HepG2 (cell line): Measurements from ENCODE around the gene COG4. TPM values are rescaled to one million over a fixed set of nuclear protein-coding genes. Genes with fewer than 3 reads are reported as not detected.

Source experiments
- ATF7-NPFF ChIP-seq: sonication (generic); formaldehyde crosslinking; IDR thresholded peaks from 2 replicates; pipeline ENCODE4 v1.8.1; 2023; ENCODE audit warnings: mild to moderate bottlenecking, low read depth, missing genetic modification reagents, moderate library complexity
- CREBL2 ChIP-seq: sonication (generic); formaldehyde crosslinking; IDR thresholded peaks from 2 replicates; pipeline ENCODE4 v1.8.1; 2023; ENCODE audit warnings: missing genetic modification reagents, mild to moderate bottlenecking, borderline replicate concordance
- ESRRA ChIP-seq: sonication (generic); formaldehyde crosslinking; IDR thresholded peaks from 2 replicates; pipeline ENCODE4 v1.5.1; 2020; ENCODE audit warnings: mild to moderate bottlenecking, low read depth, missing genetic modification reagents
- FOXJ3 ChIP-seq: sonication (generic); formaldehyde crosslinking; IDR thresholded peaks from 2 replicates; pipeline ENCODE4 v1.4.0; 2020; ENCODE audit warnings: missing genetic modification reagents, mild to moderate bottlenecking, borderline replicate concordance
- JUND ChIP-seq: sonication (generic); formaldehyde crosslinking; IDR thresholded peaks from 2 replicates; pipeline ENCODE4 v1.8.0; 2022; ENCODE audit warnings: mild to moderate bottlenecking, missing genetic modification reagents
- KDM2A ChIP-seq: sonication (generic); formaldehyde crosslinking; IDR thresholded peaks from 2 replicates; pipeline ENCODE4 v1.4.0; 2020; ENCODE audit warnings: low read depth, missing genetic modification reagents, borderline replicate concordance
- MEIS1 ChIP-seq: sonication (generic); formaldehyde crosslinking; IDR thresholded peaks from 2 replicates; pipeline ENCODE4 v1.9.0; 2021; ENCODE audit warnings: mild to moderate bottlenecking, missing genetic modification reagents, moderate library complexity, borderline replicate concordance
- MNT ChIP-seq: fragments of 450-650 bp; IDR thresholded peaks from 2 replicates; pipeline ENCODE4 v1.6.1; 2016
- MTF1 ChIP-seq: sonication (generic); formaldehyde crosslinking; IDR thresholded peaks from 2 replicates; pipeline ENCODE4 v1.5.0; 2020; ENCODE audit warnings: missing genetic modification reagents
- MZF1 ChIP-seq: sonication (generic); formaldehyde crosslinking; IDR thresholded peaks from 2 replicates; pipeline ENCODE4 v1.8.1; 2023; ENCODE audit warnings: mild to moderate bottlenecking, missing genetic modification reagents, borderline replicate concordance
- NCOA2 ChIP-seq: sonication (generic); formaldehyde crosslinking; IDR thresholded peaks from 2 replicates; pipeline ENCODE4 v1.8.0; 2022; ENCODE audit warnings: inconsistent platforms
- RBFOX2 ChIP-seq: fragments of 200-400 bp; formaldehyde crosslinking; IDR thresholded peaks from 2 replicates; pipeline ENCODE4 v1.6.1; 2017; ENCODE audit warnings: low read depth, mild to moderate bottlenecking, low read length
- TCF7L2 ChIP-seq: IDR thresholded peaks from 2 replicates; pipeline ENCODE4 v1.6.1; 2011; ENCODE audit warnings: mild to moderate bottlenecking, low read depth, low read length, moderate library complexity
- TP53 ChIP-seq: sonication (generic); formaldehyde crosslinking; conservative IDR thresholded peaks from 2 replicates; pipeline ENCODE4 v1.4.0; 2020; ENCODE audit warnings: missing genetic modification reagents
- ZNF12 ChIP-seq: sonication (generic); formaldehyde crosslinking; IDR thresholded peaks from 2 replicates; pipeline ENCODE4 v1.5.0; 2020; ENCODE audit warnings: missing genetic modification reagents
- ZNF224 ChIP-seq: sonication (generic); formaldehyde crosslinking; IDR thresholded peaks from 2 replicates; pipeline ENCODE4 v1.5.0; 2020; ENCODE audit warnings: mild to moderate bottlenecking, missing genetic modification reagents
- ZNF275 ChIP-seq: sonication (generic); formaldehyde crosslinking; IDR thresholded peaks from 2 replicates; pipeline ENCODE4 v1.8.0; 2022; ENCODE audit warnings: missing genetic modification reagents, mild to moderate bottlenecking, inconsistent platforms, borderline replicate concordance
- ZNF337 ChIP-seq: sonication (generic); formaldehyde crosslinking; IDR thresholded peaks from 2 replicates; pipeline ENCODE4 v1.5.1; 2020; ENCODE audit warnings: missing genetic modification reagents, low read depth, mild to moderate bottlenecking, borderline replicate concordance
- ZNF33A ChIP-seq: sonication (generic); formaldehyde crosslinking; IDR thresholded peaks from 2 replicates; pipeline ENCODE4 v1.5.1; 2020; ENCODE audit warnings: missing genetic modification reagents, mild to moderate bottlenecking, moderate library complexity, borderline replicate concordance
- ZNF44 ChIP-seq: sonication (generic); formaldehyde crosslinking; IDR thresholded peaks from 2 replicates; pipeline ENCODE4 v1.5.1; 2020; ENCODE audit warnings: mild to moderate bottlenecking, missing genetic modification reagents
- ZNF552 ChIP-seq: sonication (generic); formaldehyde crosslinking; IDR thresholded peaks from 2 replicates; pipeline ENCODE4 v1.9.0; 2022; ENCODE audit warnings: missing genetic modification reagents, mild to moderate bottlenecking, borderline replicate concordance
- ZNF567 ChIP-seq: sonication (generic); formaldehyde crosslinking; IDR thresholded peaks from 2 replicates; pipeline ENCODE4 v1.8.1; 2023; ENCODE audit warnings: mild to moderate bottlenecking, missing genetic modification reagents, borderline replicate concordance
- ZNF597 ChIP-seq: sonication (generic); formaldehyde crosslinking; IDR thresholded peaks from 2 replicates; pipeline ENCODE4 v1.5.0; 2020; ENCODE audit warnings: missing genetic modification reagents
- ZNF709 ChIP-seq: sonication (generic); formaldehyde crosslinking; IDR thresholded peaks from 2 replicates; pipeline ENCODE4 v1.5.0; 2020; ENCODE audit warnings: mild to moderate bottlenecking, missing genetic modification reagents
- ZSCAN29 ChIP-seq: sonication (generic); formaldehyde crosslinking; conservative IDR thresholded peaks from 2 replicates; pipeline ENCODE4 v1.4.0; 2020; ENCODE audit warnings: mild to moderate bottlenecking, missing genetic modification reagents
- polyA plus RNA-seq, 8 experiments: library from polyadenylated mRNA; depleted of rRNA in 3 of 8; stranded (reverse) in 7 of 8; unstranded in 1 of 8; fragments of >200 nt; fragmentation: Illumina TruSeq in 4 of 8; extraction: Trizol in 4 of 8; gene quantifications; 2 replicates each; pipeline versions ENCODE4 v1.2.1 to v1.2.3, GENCODE V29; 2011 to 2016; ENCODE audit warnings: low read depth in 4 of 8, missing spikeins in 1 of 8, mixed read lengths in 1 of 8; ENCODE audit not compliant: insufficient read depth in 1 of 8
- total RNA-seq, 5 experiments: library from RNA; depleted of rRNA; stranded (reverse); fragments of >200 nt; fragmentation: Illumina TruSeq; extraction: Trizol; gene quantifications; 2 replicates each; pipeline ENCODE4 v1.2.3, GENCODE V29; 2016; ENCODE audit warnings: low read depth in 1 of 5

The COG4 gene
- total and polyA plus RNA-seq, 2 of the 13 experiments (the other 11 are each of a cell fraction or from before 2014, with no cell fraction given) = 51.1 to 73.8 TPM

- no peak for TF ChIP-seq FOXJ3 (CRISPR knock-in tag)
- no peak for TF ChIP-seq MZF1 (CRISPR knock-in tag)
- peak; percentile 9; the same call in 1 of the 2 replicates for TF ChIP-seq ZNF275
- no peak for TF ChIP-seq ZNF709 (CRISPR knock-in tag)
- no peak; the same call in 1 of the 2 replicates for TF ChIP-seq NCOA2 (CRISPR knock-in tag)
- TF ChIP-seq ESRRA (CRISPR knock-in tag) = peak; percentile 64; the same call in 1 of the 2 replicates
- no peak for TF ChIP-seq ZNF33A (CRISPR knock-in tag)
- peak; percentile 52 for TF ChIP-seq KDM2A (CRISPR knock-in tag)
- peak; percentile 93; the same call in 1 of the 2 replicates for TF ChIP-seq MEIS1 (CRISPR knock-in tag)
- peak; percentile 42; the same call in 1 of the 2 replicates for TF ChIP-seq MNT
- peak; percentile 99 for TF ChIP-seq ZNF597 (CRISPR knock-in tag)
- no peak; the same call in 1 of the 2 replicates for TF ChIP-seq ZNF12 (CRISPR knock-in tag)
- TF ChIP-seq ZSCAN29 (CRISPR knock-in tag) = 0 out of 2 replicates have a peak, but pooled peaks have one; percentile 57
- TF ChIP-seq TCF7L2 = no peak
- TF ChIP-seq ZNF224 (CRISPR knock-in tag) = no peak
- TF ChIP-seq MTF1 (CRISPR knock-in tag) = no peak
- TF ChIP-seq ZNF552 (CRISPR knock-in tag) = no peak; the same call in 1 of the 2 replicates
- no peak for TF ChIP-seq ZNF567 (CRISPR knock-in tag)
- peak; percentile 88 for TF ChIP-seq RBFOX2
- peak; percentile 44; the same call in 1 of the 2 replicates for TF ChIP-seq CREBL2
- no peak for TF ChIP-seq ZNF44
- TF ChIP-seq ZNF337 (CRISPR knock-in tag) = 0 out of 2 replicates have a peak, but pooled peaks have one; percentile 42
- TF ChIP-seq ATF7-NPFF (CRISPR knock-in tag) = peak; percentile 63
- TF ChIP-seq TP53 = no peak; the same call in 1 of the 2 replicates
- no peak; the same call in 1 of the 2 replicates for TF ChIP-seq JUND (CRISPR knock-in tag)
Observed at GRCh38 chr16:70438969-70439862, 84.1 kb downstream of the COG4 start, which contains the start of gene ST3GAL2 (continued).
